HG03439 (cell line): ENCODE results near the gene BTAF1.
"Not testable (repeated sequence)": the region's sequence is repeated elsewhere in the genome, so short reads cannot be mapped to it uniquely, and the experiment has no call there.

Source experiments
- ATAC-seq: cut with Tn5 transposase; IDR thresholded peaks from one replicate; pipeline ENCODE4 v1.9.1; 2021; ENCODE audit warnings: mild to moderate bottlenecking, moderate library complexity; ENCODE audit not compliant: unreplicated experiment

BTAF1 gene

GRCh38 chr10:91977491-91977890 lies 53.9 kb downstream of the BTAF1 start:
- no peak for ATAC-seq

- ATAC-seq: no peak
Measured at GRCh38 chr10:91978585-91978984, 55.0 kb downstream of the BTAF1 start.

DNA sequence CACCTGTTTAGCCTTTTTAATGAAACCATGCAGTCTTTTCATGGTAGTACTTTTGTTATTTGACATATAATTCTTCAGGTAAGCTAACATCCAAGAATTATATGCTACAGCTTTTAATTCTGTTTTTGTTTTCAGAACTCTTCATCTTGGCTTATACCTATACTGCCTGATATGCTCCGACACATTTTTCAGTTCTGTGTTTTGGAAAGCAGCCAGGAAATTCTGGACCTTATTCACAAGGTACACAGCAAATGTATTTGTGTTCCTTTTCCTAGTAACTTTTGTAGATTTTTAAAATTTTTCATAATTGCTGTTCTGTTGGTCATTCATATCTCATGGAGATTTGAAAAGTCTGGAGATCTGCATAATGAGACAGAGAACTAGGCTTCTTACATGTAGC lies 56.7 kb downstream of the BTAF1 start:
- ATAC-seq: no peak

DNA sequence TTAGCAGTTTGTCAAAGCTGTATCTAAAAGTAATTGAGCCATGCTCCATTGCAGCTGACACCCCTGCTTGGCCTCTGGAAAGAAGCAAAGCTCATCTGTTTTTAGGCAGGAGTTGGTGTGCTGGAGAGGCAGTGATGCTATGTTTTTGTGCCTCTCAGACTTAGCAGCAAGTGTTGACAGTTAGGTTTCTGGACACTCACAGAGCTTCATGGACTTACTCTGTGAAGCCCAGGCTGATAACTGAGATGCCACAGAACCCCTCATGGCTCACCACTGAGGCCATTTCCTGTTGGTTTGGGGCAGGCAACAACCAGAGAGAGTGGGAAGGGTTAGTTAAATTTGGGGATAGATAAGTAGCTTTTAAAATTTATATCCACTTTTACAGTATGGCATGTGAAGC lies 59.8 kb downstream of the BTAF1 start:
- ATAC-seq: no peak

DNA sequence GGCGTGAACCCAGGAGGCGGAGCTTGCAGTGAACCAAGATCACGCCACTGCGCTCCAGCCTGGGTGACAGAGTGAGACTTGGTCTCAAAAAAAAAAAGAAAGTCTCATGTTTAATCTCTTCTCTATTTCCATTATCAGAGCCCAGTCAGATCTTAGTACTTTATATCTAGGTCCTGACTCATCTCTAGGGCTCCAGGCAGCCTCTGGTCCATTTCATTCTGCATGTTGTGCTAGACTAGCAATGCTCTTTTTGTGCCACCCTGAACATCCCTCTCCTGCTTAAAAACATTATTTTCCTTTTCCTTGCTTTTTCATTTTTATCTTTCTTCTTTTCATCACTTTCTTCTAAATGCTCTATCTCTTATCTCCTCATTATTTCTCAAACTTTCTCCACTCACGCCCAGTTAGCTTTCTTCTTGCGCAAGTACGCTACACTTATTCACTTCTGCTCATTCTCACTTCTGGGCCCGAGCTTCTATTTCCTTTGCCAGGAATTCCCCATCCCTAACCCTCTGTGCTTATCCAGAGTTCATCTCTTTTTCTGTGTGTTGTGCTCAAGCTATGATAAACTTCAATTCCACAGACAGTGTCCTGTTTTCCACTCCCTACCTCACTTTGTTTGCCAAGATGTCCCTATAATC lies 63.9 kb downstream of the BTAF1 start:
- ATAC-seq: no peak

- no peak for ATAC-seq
Measured at GRCh38 chr10:91992031-91992430, 68.5 kb downstream of the BTAF1 start.

DNA sequence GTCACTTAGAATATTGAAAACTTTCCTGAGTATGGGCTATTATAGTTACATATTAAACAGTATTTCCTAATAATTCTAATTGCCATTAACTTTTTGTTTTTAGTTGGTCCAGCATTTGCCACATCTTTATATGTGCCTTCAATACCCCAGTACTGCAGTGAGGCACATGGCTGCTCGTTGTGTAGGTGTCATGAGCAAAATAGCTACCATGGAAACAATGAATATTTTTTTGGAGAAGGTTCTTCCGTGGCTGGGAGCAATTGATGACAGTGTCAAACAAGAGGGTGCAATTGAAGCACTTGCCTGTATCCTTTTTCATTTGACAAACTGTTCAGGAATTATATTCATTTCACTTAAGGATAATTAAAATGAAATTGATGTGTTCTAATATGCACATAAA lies 72.7 kb downstream of the BTAF1 start:
- ATAC-seq: no peak

GRCh38 chr10:92001581-92001980 lies 78.0 kb downstream of the BTAF1 start:
- ATAC-seq: no peak

DNA sequence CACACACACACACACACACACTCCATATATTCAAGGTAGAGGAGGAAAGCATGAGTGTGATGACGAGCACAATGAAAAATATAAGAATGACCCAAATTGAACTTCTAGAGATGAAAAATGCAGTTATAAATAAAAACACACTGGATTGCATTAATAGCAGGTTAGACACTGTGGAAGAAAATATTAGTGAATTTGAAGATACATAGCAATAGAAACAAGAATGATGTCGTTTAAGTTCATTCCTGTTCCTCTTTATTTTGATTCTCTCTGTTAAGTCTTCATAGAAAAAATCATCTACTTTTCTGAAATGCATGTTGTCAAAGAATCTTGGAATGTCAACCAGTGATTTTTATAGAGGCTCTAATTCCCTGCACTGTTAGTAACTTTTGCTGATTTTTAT lies 78.4 kb downstream of the BTAF1 start:
- no peak for ATAC-seq

DNA sequence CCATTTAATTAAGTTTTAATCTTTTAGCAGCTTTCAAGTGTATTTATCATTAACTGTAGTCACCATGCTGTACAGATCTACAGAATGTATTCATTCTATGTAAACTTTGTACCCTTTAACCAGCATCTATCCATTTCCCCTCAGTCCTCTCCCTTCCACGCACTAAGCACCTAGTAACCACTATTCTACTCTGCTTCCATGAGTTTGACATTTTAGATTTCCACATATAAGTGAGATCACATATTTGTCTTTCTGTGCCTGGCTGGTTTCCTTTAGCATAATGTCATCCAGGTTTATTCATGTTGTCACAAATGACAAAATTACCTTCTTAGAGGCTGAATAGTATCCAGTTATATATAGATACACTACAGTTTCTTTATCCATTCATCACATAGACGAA lies 79.7 kb downstream of the BTAF1 start:
- ATAC-seq: no peak

DNA sequence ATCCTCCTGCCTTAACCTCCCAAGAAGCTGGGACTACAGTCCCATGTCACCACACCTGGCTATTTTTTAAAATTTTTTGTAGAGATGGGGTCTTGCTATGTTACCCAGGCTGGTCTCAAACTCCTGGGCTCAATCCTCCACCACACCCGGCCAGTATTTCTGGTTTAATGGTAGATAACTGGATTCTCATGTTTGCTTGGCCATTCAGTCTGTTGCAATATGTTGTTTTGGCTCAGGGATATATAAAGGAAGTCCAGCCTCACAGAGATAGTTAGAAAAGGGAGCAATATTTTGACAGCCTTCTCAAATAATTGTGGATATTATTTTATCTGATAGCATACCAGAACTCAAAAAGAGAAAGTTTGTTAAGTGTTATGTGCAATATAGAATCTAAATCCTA lies 82.4 kb downstream of the BTAF1 start:
- ATAC-seq: no peak

GRCh38 chr10:92009445-92009844 lies 85.9 kb downstream of the BTAF1 start:
- ATAC-seq: no peak

DNA sequence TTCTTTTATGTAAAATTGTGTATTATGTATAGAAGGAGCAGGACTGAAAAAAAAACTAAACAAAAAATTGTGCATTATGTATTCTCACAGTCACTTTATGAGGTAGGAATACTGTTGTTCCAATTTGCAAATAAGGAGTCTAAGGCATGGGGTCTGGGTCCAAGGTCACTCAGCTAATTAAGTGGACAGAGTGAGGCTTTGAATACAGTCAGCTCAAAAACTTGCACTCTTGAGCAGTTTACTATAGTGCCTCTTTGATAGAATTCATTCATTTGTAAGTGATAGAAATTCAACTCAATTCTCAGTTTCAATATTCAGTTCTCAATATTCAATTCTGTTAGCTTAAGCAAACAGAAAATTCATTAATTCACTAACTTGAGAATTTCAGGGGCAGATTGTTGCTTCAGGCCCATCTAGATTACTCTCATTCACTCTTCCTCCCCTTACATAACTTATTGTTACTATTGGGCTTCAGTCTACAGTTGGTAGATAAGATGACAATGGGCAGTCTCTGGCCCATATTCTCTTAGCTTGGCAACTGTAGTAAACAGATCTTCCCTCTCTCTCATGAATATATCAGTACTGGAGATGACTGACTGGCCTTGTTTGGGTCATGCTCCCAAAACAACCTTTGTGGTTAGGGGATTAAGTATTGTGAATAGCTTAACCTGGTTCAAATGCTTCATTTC lies 86.6 kb downstream of the BTAF1 start:
- ATAC-seq: no peak

GRCh38 chr10:92011560-92012214 lies 88.1 kb downstream of the BTAF1 start:
- no peak for ATAC-seq

- no peak for ATAC-seq
Measured at GRCh38 chr10:92014620-92015019, 91.0 kb downstream of the BTAF1 start.

GRCh38 chr10:92024700-92025099 lies 101.1 kb downstream of the BTAF1 start:
- no peak for ATAC-seq

- ATAC-seq: not testable (repeated sequence)
Measured at GRCh38 chr10:92025340-92025739, 101.8 kb downstream of the BTAF1 start.

- ATAC-seq: no peak
Measured at GRCh38 chr10:92027141-92027540, 103.6 kb downstream of the BTAF1 start.

DNA sequence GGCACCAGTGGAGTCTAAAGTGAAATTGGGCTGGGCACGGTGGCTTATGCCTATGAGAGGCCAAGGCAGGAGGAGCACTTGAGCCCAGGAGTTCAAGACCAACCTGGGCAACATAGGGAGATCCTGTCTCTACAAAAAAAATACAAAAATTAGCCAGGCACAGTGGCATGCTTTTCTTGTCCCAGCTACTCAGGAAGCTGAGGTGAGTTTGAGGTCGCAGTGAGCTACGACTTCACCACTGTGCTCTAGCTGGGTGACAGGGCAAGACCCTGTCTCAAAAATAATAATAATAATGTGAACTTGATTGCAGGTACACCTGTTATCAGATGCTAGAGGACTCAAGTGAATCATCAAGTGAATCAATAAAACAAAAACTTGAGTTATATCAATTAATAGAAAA lies 108.0 kb downstream of the BTAF1 start:
- no peak for ATAC-seq

- ATAC-seq: not testable (repeated sequence)
Measured at GRCh38 chr10:92033070-92033469, 109.5 kb downstream of the BTAF1 start.

GRCh38 chr10:92038949-92039348 lies 115.4 kb downstream of the BTAF1 start:
- no peak for ATAC-seq

DNA sequence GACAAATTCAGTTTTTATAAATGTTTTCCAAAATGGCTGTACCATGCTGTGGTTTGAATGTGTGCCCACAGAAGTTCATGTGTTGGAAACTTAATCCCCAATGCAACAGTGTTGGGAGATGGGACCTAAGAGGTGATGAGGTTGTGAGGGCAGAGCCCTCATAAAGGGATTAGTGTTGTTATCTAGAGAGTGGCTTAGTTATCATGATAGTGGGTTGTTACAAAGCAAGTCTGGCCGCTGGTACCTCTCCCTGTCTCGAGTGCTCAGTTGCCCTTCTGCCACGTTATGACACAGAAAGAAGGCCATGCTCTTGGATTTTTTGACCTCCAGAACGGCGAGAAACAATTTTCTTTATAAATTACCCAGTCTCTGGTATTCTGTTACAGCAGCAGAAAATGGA lies 119.0 kb downstream of the BTAF1 start:
- ATAC-seq: no peak
